ENCODE data around the gene TRAM2.

DNA sequence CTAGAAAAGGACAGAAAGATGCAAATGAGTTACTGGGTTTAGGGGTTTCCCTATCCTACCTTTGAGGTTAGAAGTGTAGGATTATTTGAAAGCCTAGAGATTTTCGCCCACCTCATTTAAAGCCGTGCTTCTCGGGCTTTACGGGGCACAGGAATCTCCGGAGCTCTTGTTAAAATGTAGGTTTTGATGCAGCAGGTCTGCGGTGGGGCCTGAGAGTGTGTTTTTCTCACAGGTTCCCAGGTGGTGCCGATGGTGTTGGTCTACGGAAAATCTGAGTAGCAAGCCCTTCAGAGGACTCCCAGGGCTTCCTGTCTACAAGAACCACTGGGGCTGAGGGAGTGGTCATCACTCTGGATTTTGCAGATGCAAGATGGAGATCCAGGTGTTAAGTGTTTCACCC is 47.5 kb downstream of the TRAM2 start:
- TF ChIP-seq, protein P1, sequence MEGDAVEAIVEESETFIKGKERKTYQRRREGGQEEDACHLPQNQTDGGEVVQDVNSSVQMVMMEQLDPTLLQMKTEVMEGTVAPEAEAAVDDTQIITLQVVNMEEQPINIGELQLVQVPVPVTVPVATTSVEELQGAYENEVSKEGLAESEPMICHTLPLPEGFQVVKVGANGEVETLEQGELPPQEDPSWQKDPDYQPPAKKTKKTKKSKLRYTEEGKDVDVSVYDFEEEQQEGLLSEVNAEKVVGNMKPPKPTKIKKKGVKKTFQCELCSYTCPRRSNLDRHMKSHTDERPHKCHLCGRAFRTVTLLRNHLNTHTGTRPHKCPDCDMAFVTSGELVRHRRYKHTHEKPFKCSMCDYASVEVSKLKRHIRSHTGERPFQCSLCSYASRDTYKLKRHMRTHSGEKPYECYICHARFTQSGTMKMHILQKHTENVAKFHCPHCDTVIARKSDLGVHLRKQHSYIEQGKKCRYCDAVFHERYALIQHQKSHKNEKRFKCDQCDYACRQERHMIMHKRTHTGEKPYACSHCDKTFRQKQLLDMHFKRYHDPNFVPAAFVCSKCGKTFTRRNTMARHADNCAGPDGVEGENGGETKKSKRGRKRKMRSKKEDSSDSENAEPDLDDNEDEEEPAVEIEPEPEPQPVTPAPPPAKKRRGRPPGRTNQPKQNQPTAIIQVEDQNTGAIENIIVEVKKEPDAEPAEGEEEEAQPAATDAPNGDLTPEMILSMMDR (IDR thresholded peaks at IDR 0.05) = no peak
- TF ChIP-seq POLR2AphosphoS5 (IDR thresholded peaks at IDR 0.05) = no peak
- TF ChIP-seq POLR2A (IDR thresholded peaks at IDR 0.05; ENCODE audit: low read depth) = no peak
- no peak for TF ChIP-seq EP300 (IDR thresholded peaks at IDR 0.05)
